SK-N-SH (cell line): ENCODE data around the gene MUC12. TPM values are rescaled to one million over a fixed set of nuclear protein-coding genes. Genes with fewer than 3 reads are reported as not detected.
A peak's percentile ranks its signal among the peaks of the same experiment; 100 is the strongest.
"Not testable (repeated sequence)": the region's sequence is repeated elsewhere in the genome, so short reads cannot be mapped to it uniquely, and the experiment has no call there.

Experiments
- CTCF ChIA-PET: fragments of 300-600, 350-600 bp; formaldehyde crosslinking; extraction: SDS; loops from one replicate; lab custom pipeline; 2021; lab: Yijun Ruan, JAX
- POLR2A ChIA-PET: fragments of 350-600 bp; sonication (Branson Sonifier 250); formaldehyde crosslinking; extraction: SDS; loops from one replicate; lab custom pipeline; 2020; ENCODE audit warnings: antibody characterized with exemption, inconsistent platforms; lab: Yijun Ruan, JAX
- DNase-seq: peaks from one replicate; pipeline ENCODE4 v3.0.0; 2012
- H2AFZ ChIP-seq: fragments of 200-600 bp; sonication (generic); 2 replicates; pipeline ENCODE4 v1.8.1; 2016; ENCODE audit warnings: antibody characterized with exemption, mild to moderate bottlenecking, low read depth
- H3F3A ChIP-seq: fragments of 200-600 bp; sonication (generic); replicated peaks from 2 replicates; pipeline ENCODE3; 2016; ENCODE audit warnings: antibody characterized with exemption, mild to moderate bottlenecking; ENCODE audit not compliant: insufficient read depth
- H3K27ac ChIP-seq, 2 experiments: fragments of 200-500 bp in 1 of 2; fragments of 200-600 bp in 1 of 2; sonication (Bioruptor generic) in 1 of 2; sonication (generic), shearing (Covaris generic) in 1 of 2; 2 replicates each; pipeline versions ENCODE4 v1.5.1 to v1.6.1; 2014 to 2016; ENCODE audit warnings: low read depth in 2 of 2, inconsistent platforms in 1 of 2, low read length in 1 of 2, mild to moderate bottlenecking in 1 of 2, mixed read lengths in 1 of 2
- H3K27me3 ChIP-seq: fragments of 200-600 bp; sonication (generic), shearing (Covaris generic); 2 replicates; pipeline ENCODE4 v1.6.1; 2016; ENCODE audit warnings: mixed run types; ENCODE audit not compliant: insufficient read depth
- H3K36me3 ChIP-seq, 2 experiments: fragments of 200-500 bp in 1 of 2; fragments of 200-600 bp in 1 of 2; sonication (Bioruptor generic) in 1 of 2; sonication (generic) in 1 of 2; replicated peaks in 1 of 2; 2 replicates each; pipeline versions ENCODE3 to v1.5.1; 2014 to 2016; ENCODE audit warnings: low read length in 1 of 2, mild to moderate bottlenecking in 1 of 2; ENCODE audit not compliant: insufficient read depth in 2 of 2, control insufficient read depth in 1 of 2
- H3K4me1 ChIP-seq, 2 experiments: fragments of 200-500 bp in 1 of 2; fragments of 200-600 bp in 1 of 2; sonication (Bioruptor generic) in 1 of 2; sonication (generic), shearing (Covaris generic) in 1 of 2; 2 replicates each; pipeline versions ENCODE4 v1.5.1 to v1.6.1; 2014 to 2016; ENCODE audit warnings: low read depth in 1 of 2, low read length in 1 of 2, mixed run types in 1 of 2; ENCODE audit not compliant: insufficient read depth in 2 of 2, control insufficient read depth in 1 of 2
- H3K4me2 ChIP-seq: fragments of 200-600 bp; sonication (generic), shearing (Covaris generic); 2 replicates; pipeline ENCODE4 v1.6.1; 2017; ENCODE audit warnings: mixed run types
- H3K4me3 ChIP-seq, 2 experiments: fragments of 200-500 bp in 1 of 2; fragments of 200-600 bp in 1 of 2; sonication (Bioruptor generic) in 1 of 2; sonication (generic), shearing (Covaris generic) in 1 of 2; 2 replicates each; pipeline versions ENCODE4 v1.5.1 to v1.8.1; 2014 to 2016; ENCODE audit warnings: low read depth in 2 of 2, inconsistent platforms in 1 of 2, low read length in 1 of 2, mild to moderate bottlenecking in 1 of 2, mixed read lengths in 1 of 2, moderate library complexity in 1 of 2
- H3K79me2 ChIP-seq: fragments of 200-600 bp; sonication (generic); 2 replicates; pipeline ENCODE4 v1.8.1; 2017; ENCODE audit warnings: mild to moderate bottlenecking; ENCODE audit not compliant: insufficient read depth
- H3K9ac ChIP-seq: fragments of 200-600 bp; sonication (generic); 2 replicates; pipeline ENCODE4 v1.6.1; 2017; ENCODE audit warnings: mixed run types
- H3K9me2 ChIP-seq: fragments of 200-600 bp; sonication (generic); 2 replicates; pipeline ENCODE4 v1.6.1; 2017; ENCODE audit warnings: mixed run types
- H3K9me3 ChIP-seq: fragments of 200-600 bp; sonication (generic); 2 replicates; pipeline ENCODE4 v1.6.1; 2017; ENCODE audit warnings: mixed run types, mild to moderate bottlenecking, moderate library complexity
- H4K20me1 ChIP-seq: fragments of 200-600 bp; sonication (generic); 2 replicates; pipeline ENCODE4 v1.6.1; 2017; ENCODE audit warnings: mild to moderate bottlenecking, mixed run types; ENCODE audit not compliant: insufficient read depth
- CTCF ChIP-seq: fragments of 200-600 bp; sonication (generic); IDR thresholded peaks from 2 replicates; pipeline ENCODE4 v1.6.1; 2017; ENCODE audit warnings: antibody characterized with exemption, mild to moderate bottlenecking, moderate library complexity
- ELF1 ChIP-seq: IDR thresholded peaks from 2 replicates; pipeline ENCODE4 v1.4.0; 2012
- EZH2phosphoT487 ChIP-seq: fragments of 200-600 bp; sonication (generic); IDR thresholded peaks from 2 replicates; pipeline ENCODE4 v1.6.1; 2017; ENCODE audit warnings: low read depth, mixed run types, mild to moderate bottlenecking, antibody characterized with exemption, moderate library complexity, borderline replicate concordance
- FOSL2 ChIP-seq: IDR thresholded peaks from 2 replicates; pipeline ENCODE4 v1.4.0; 2012; ENCODE audit warnings: low read depth, mild to moderate bottlenecking, moderate library complexity, borderline replicate concordance
- JUND ChIP-seq: IDR thresholded peaks from 2 replicates; pipeline ENCODE4 v1.4.0; 2012
- MAX ChIP-seq: IDR thresholded peaks from 2 replicates; pipeline ENCODE4 v1.4.0; 2012; ENCODE audit warnings: low read depth
- NFIC ChIP-seq: IDR thresholded peaks from 2 replicates; pipeline ENCODE4 v1.4.0; 2012; ENCODE audit warnings: borderline replicate concordance
- POLR2AphosphoS5 ChIP-seq: IDR thresholded peaks from 2 replicates; pipeline ENCODE4 v1.6.1; 2012; ENCODE audit warnings: low read depth, low read length
- RXRA ChIP-seq: IDR thresholded peaks from 2 replicates; pipeline ENCODE4 v1.4.0; 2012; ENCODE audit warnings: low read depth, mild to moderate bottlenecking, borderline replicate concordance
- TAF1 ChIP-seq: IDR thresholded peaks from 2 replicates; pipeline ENCODE4 v1.6.1; 2012; ENCODE audit warnings: low read depth, mild to moderate bottlenecking, low read length, moderate library complexity, borderline replicate concordance
- USF1 ChIP-seq: IDR thresholded peaks from 2 replicates; pipeline ENCODE4 v1.4.0; 2012; ENCODE audit warnings: low read depth, borderline replicate concordance
- USF2 ChIP-seq: fragments of 150-350 bp; IDR thresholded peaks from 2 replicates; pipeline ENCODE4 v1.6.1; 2017; ENCODE audit warnings: antibody characterized with exemption, low read length, low read depth, borderline replicate concordance
- WGBS: methylation state at CpG from one replicate; pipeline ENCODE4 v1.1.6; 2017; ENCODE audit warnings: low lambda C conversion rate; 5-methylcytosine and 5-hydroxymethylcytosine counted together
- polyA plus RNA-seq, 3 experiments: library from polyadenylated mRNA; depleted of rRNA; stranded (reverse); fragments of >200 nt; gene quantifications; 2 replicates each; pipeline ENCODE4 v1.2.3, GENCODE V29; 2012
- TF ChIP-seq, protein P1 (sequence below): fragments of 150-350 bp; IDR thresholded peaks from 2 replicates; pipeline ENCODE4 v1.6.1; 2016; ENCODE audit warnings: mild to moderate bottlenecking, low read depth, low read length
- TF ChIP-seq, protein P2 (sequence below): IDR thresholded peaks from 2 replicates; pipeline ENCODE4 v1.6.1; 2012; ENCODE audit warnings: mild to moderate bottlenecking, low read depth, low read length, moderate library complexity

MUC12 gene
- polyA plus RNA-seq, 1 of the 3 experiments (the other 2 are of a cell fraction) = not detected

DNA sequence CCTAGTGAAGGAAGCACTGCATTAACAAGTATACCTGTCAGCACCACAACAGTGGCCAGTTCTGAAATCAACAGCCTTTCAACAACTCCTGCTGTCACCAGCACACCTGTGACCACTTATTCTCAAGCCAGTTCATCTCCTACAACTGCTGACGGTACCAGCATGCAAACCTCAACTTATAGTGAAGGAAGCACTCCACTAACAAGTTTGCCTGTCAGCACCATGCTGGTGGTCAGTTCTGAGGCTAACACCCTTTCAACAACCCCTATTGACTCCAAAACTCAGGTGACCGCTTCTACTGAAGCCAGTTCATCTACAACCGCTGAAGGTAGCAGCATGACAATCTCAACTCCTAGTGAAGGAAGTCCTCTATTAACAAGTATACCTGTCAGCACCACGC is 66.6 kb downstream of the MUC12 start (continued):
- TF ChIP-seq CTCF = no peak
- no peak for TF ChIP-seq EZH2phosphoT487
- TF ChIP-seq ELF1 = no peak
- TF ChIP-seq JUND = no peak
- TF ChIP-seq POLR2AphosphoS5 = no peak
- no peak for TF ChIP-seq USF2
- no peak for TF ChIP-seq RXRA
- TF ChIP-seq MAX = no peak
- no peak for TF ChIP-seq TAF1
- no peak for TF ChIP-seq NFIC
- no peak for TF ChIP-seq USF1
- TF ChIP-seq, protein P1, sequence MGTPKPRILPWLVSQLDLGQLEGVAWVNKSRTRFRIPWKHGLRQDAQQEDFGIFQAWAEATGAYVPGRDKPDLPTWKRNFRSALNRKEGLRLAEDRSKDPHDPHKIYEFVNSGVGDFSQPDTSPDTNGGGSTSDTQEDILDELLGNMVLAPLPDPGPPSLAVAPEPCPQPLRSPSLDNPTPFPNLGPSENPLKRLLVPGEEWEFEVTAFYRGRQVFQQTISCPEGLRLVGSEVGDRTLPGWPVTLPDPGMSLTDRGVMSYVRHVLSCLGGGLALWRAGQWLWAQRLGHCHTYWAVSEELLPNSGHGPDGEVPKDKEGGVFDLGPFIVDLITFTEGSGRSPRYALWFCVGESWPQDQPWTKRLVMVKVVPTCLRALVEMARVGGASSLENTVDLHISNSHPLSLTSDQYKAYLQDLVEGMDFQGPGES = no peak
- TF ChIP-seq FOSL2 = no peak

- H3K79me2 ChIP-seq, H3K9me2 ChIP-seq, H3K4me1 ChIP-seq, H3K9me3 ChIP-seq, H2AFZ ChIP-seq, H3K9ac ChIP-seq, DNase-seq, H4K20me1 ChIP-seq, H3K27ac ChIP-seq, POLR2A ChIA-PET, H3F3A ChIP-seq, H3K4me2 ChIP-seq, H3K4me3 ChIP-seq, H3K36me3 ChIP-seq, CTCF ChIA-PET, H3K27me3 ChIP-seq: not testable (repeated sequence)
- TF ChIP-seq, protein P2, sequence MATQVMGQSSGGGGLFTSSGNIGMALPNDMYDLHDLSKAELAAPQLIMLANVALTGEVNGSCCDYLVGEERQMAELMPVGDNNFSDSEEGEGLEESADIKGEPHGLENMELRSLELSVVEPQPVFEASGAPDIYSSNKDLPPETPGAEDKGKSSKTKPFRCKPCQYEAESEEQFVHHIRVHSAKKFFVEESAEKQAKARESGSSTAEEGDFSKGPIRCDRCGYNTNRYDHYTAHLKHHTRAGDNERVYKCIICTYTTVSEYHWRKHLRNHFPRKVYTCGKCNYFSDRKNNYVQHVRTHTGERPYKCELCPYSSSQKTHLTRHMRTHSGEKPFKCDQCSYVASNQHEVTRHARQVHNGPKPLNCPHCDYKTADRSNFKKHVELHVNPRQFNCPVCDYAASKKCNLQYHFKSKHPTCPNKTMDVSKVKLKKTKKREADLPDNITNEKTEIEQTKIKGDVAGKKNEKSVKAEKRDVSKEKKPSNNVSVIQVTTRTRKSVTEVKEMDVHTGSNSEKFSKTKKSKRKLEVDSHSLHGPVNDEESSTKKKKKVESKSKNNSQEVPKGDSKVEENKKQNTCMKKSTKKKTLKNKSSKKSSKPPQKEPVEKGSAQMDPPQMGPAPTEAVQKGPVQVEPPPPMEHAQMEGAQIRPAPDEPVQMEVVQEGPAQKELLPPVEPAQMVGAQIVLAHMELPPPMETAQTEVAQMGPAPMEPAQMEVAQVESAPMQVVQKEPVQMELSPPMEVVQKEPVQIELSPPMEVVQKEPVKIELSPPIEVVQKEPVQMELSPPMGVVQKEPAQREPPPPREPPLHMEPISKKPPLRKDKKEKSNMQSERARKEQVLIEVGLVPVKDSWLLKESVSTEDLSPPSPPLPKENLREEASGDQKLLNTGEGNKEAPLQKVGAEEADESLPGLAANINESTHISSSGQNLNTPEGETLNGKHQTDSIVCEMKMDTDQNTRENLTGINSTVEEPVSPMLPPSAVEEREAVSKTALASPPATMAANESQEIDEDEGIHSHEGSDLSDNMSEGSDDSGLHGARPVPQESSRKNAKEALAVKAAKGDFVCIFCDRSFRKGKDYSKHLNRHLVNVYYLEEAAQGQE = 0 out of 2 replicates have a peak, but pooled peaks have one; percentile 9
- WGBS = 22% methylated on average over 6 of the region's 6 CpGs
Measured at GRCh38 chr7:101041283-101041682, 71.9 kb downstream of the MUC12 start.
